Measurements from ENCODE around the gene GLG1. TPM values are rescaled to one million over a fixed set of nuclear protein-coding genes. Genes with fewer than 3 reads are reported as not detected.
A peak's percentile ranks its signal among the peaks of the same experiment; 100 is the strongest.
"Not testable (repeated sequence)": the region's sequence is repeated elsewhere in the genome, so short reads cannot be mapped to it uniquely, and the experiment has no call there.

Gene GLG1
- polyA plus RNA-seq (ENCODE audit: insufficient read length in 10 of 10), result 100 to 1,000 TPM; 100 to 135 (median 113) TPM
- long read RNA-seq, donor 1, full-length matches to known transcripts, result 11 of 16 reads
- long read RNA-seq, donor 1, partial matches to known transcripts, result 5 of 16 reads
- long read RNA-seq, donor 1, other reads (novel, unspliced or antisense), result 0 of 16 reads
- long read RNA-seq, donor 2, full-length matches to known transcripts, result 10 of 10 reads
- long read RNA-seq, donor 2, partial matches to known transcripts, result 0 of 10 reads
- long read RNA-seq, donor 2, other reads (novel, unspliced or antisense), result 0 of 10 reads
- long read RNA-seq, donor 3, result 0 reads
- long read RNA-seq, donor 4, full-length matches to known transcripts, result 4 of 4 reads
- long read RNA-seq, donor 4, partial matches to known transcripts, result 0 of 4 reads
- long read RNA-seq, donor 4, other reads (novel, unspliced or antisense), result 0 of 4 reads
- long read RNA-seq, donor 5, full-length matches to known transcripts, result 16 of 16 reads
- long read RNA-seq, donor 5, partial matches to known transcripts, result 0 of 16 reads
- long read RNA-seq, donor 5, other reads (novel, unspliced or antisense), result 0 of 16 reads
- long read RNA-seq, donor 6, full-length matches to known transcripts, result 11 of 11 reads
- long read RNA-seq, donor 6, partial matches to known transcripts, result 0 of 11 reads
- long read RNA-seq, donor 6, other reads (novel, unspliced or antisense), result 0 of 11 reads
- long read RNA-seq, donor 7, full-length matches to known transcripts, result 10 of 16 reads
- long read RNA-seq, donor 7, partial matches to known transcripts, result 6 of 16 reads
- long read RNA-seq, donor 7, other reads (novel, unspliced or antisense), result 0 of 16 reads
- long read RNA-seq, donor 8, full-length matches to known transcripts, result 10 of 50 reads
- long read RNA-seq, donor 8, partial matches to known transcripts, result 40 of 50 reads
- long read RNA-seq, donor 8, other reads (novel, unspliced or antisense), result 0 of 50 reads
- long read RNA-seq, donor 9, full-length matches to known transcripts, result 2 of 2 reads
- long read RNA-seq, donor 9, partial matches to known transcripts, result 0 of 2 reads
- long read RNA-seq, donor 9, other reads (novel, unspliced or antisense), result 0 of 2 reads

GRCh38 chr16:74606521-74607309 is at the start of gene GLG1:
GLG1 (minus strand) TSS chr16:74607114; CDS start chr16:74607094, 20 bp downstream.
- peak; percentile 94 to 98 (median 96) for DNase-seq

- DNase-seq, result no peak
Measured at GRCh38 chr16:74654536-74655050, 47.7 kb upstream of the GLG1 start.

GRCh38 chr16:74652883-74653282 is 46.0 kb upstream of the GLG1 start:
- DNase-seq, result not testable (repeated sequence)

- DNase-seq, result no peak
Measured at GRCh38 chr16:74652249-74652648, 45.3 kb upstream of the GLG1 start.

- DNase-seq, result no peak
Measured at GRCh38 chr16:74651841-74652240, 44.9 kb upstream of the GLG1 start.

GRCh38 chr16:74650966-74651567 is 44.2 kb upstream of the GLG1 start:
- no peak for DNase-seq

GRCh38 chr16:74649839-74650504 is 43.1 kb upstream of the GLG1 start:
- no peak for DNase-seq

GRCh38 chr16:74641969-74642368 is 35.1 kb upstream of the GLG1 start:
- no peak for DNase-seq

GRCh38 chr16:74637742-74638453 is 31.0 kb upstream of the GLG1 start:
- no peak for DNase-seq

GRCh38 chr16:74635303-74635702 is 28.4 kb upstream of the GLG1 start:
- no peak for DNase-seq

GRCh38 chr16:74633686-74634085 is 26.8 kb upstream of the GLG1 start:
- DNase-seq, result no peak

GRCh38 chr16:74627506-74628220 is 20.7 kb upstream of the GLG1 start:
- DNase-seq, result no peak

GRCh38 chr16:74626741-74627416 is 20.0 kb upstream of the GLG1 start:
- no peak for DNase-seq

GRCh38 chr16:74625500-74626350 is 18.8 kb upstream of the GLG1 start:
- DNase-seq, result no peak

- DNase-seq, result no peak
Measured at GRCh38 chr16:74623839-74624235, 16.9 kb upstream of the GLG1 start.

- DNase-seq, result peak; percentile 29 to 66 (median 48)
Measured at GRCh38 chr16:74623214-74623838, 16.4 kb upstream of the GLG1 start.

GRCh38 chr16:74622005-74622404 is 15.1 kb upstream of the GLG1 start:
- DNase-seq, result no peak

Measured in muscle of back (tissue), 13 donors.